ENCODE data around the gene IL12RB1. TPM values are rescaled to one million over a fixed set of nuclear protein-coding genes. Genes with fewer than 3 reads are reported as not detected.

Gene IL12RB1
- total and polyA plus RNA-seq, 3 donors from 2014 or later: 0.39 to 2.5 (median 1.8) TPM

GRCh38 chr19:18059297-18059696, 27.4 kb downstream of the IL12RB1 start:
- intact Hi-C loops (cut with DNase I; ENCODE audit: low total_unique reads): loop anchor here (2.0 kb wide), 1 partner anchor 52 kb away; no protein-coding TSS in a partner anchor
- H3K9me3 ChIP-seq: no peaks in the 10 kb centered on the region

GRCh38 chr19:18058208-18059009, 28.3 kb downstream of the IL12RB1 start:
- 3 to 4% methylated on average over 19 to 34 of the region's 34 CpGs for whole genome bisulfite sequencing, 2 donors

More at GRCh38 chr19:18059297-18059696, 27.4 kb downstream of the IL12RB1 start:
- WGBS, 2 donors: 69 to 70% methylated on average over 4 to 8 of the region's 8 CpGs
- TF ChIP-seq CTCF (IDR thresholded peaks at IDR 0.05): no peak
- TF ChIP-seq POLR2A (IDR thresholded peaks at IDR 0.05): no peak
- Histone ChIP-seq H3K36me3 (ENCODE audit: low read depth, missing control alignments) (no peaks in the 10 kb centered on the region), H3K4me1 (peaks cover 10% of the 10 kb centered on the region), H3K27me3 (no peaks in the 10 kb centered on the region), H3K4me3 (no peak overlapping the region), H3K27ac (no peak overlapping the region)
- DNase-seq: no peak

GRCh38 chr19:18057557-18057956, 29.2 kb downstream of the IL12RB1 start:
- no peaks in the 10 kb centered on the region for H3K27me3 ChIP-seq
- DNase-seq: peak; percentile 60
- H3K36me3 ChIP-seq (ENCODE audit: low read depth, missing control alignments): no peaks in the 10 kb centered on the region
- peak overlapping the region in 1 of 2 donors; percentile 70 for H3K27ac ChIP-seq
- intact Hi-C loops (cut with DNase I; ENCODE audit: low total_unique reads): no loop called here
- H3K9me3 ChIP-seq: no peaks in the 10 kb centered on the region
- peaks cover 10% of the 10 kb centered on the region for H3K4me1 ChIP-seq
- no peak for TF ChIP-seq CTCF (IDR thresholded peaks at IDR 0.05)
- no peak for TF ChIP-seq POLR2A (IDR thresholded peaks at IDR 0.05)
- no peak overlapping the region for H3K4me3 ChIP-seq
- WGBS, 2 donors: 51% methylated on average over 6 of the region's 6 CpGs; no CpG with 5 or more reads in 1 of the 2 donors

More at GRCh38 chr19:18058208-18059009, 28.3 kb downstream of the IL12RB1 start:
- intact Hi-C loops (cut with DNase I; ENCODE audit: low total_unique reads): loop anchor here (2.0 kb wide), 1 partner anchor 52 kb away; no protein-coding TSS in a partner anchor
- H3K27me3 ChIP-seq: no peaks in the 10 kb centered on the region
- TF ChIP-seq CTCF (IDR thresholded peaks at IDR 0.05) (peak; percentile 95 to 98 (median 96)), POLR2A (IDR thresholded peaks at IDR 0.05) (no peak)
- no peak overlapping the region for H3K4me3 ChIP-seq
- peak overlapping the region; percentile 3 to 70 for H3K27ac ChIP-seq
- peak; percentile 79 for DNase-seq
- peaks cover 10% of the 10 kb centered on the region for H3K4me1 ChIP-seq
- no peaks in the 10 kb centered on the region for H3K36me3 ChIP-seq (ENCODE audit: low read depth, missing control alignments)
- no peaks in the 10 kb centered on the region for H3K9me3 ChIP-seq

- intact Hi-C loops (cut with DNase I; ENCODE audit: low total_unique reads): no loop called here
- Histone ChIP-seq H3K9me3 (no peaks in the 10 kb centered on the region), H3K4me1 (peaks cover 14% of the 10 kb centered on the region), H3K36me3 (ENCODE audit: low read depth, missing control alignments) (no peaks in the 10 kb centered on the region), H3K27me3 (no peaks in the 10 kb centered on the region), H3K27ac (no peak overlapping the region), H3K4me3 (no peak overlapping the region)
- WGBS, 2 donors: 69 to 87% methylated on average over 5 of the region's 5 CpGs
- DNase-seq: no peak
- no peak for TF ChIP-seq POLR2A (IDR thresholded peaks at IDR 0.05)
- no peak for TF ChIP-seq CTCF (IDR thresholded peaks at IDR 0.05)
Measured at GRCh38 chr19:18055967-18056366, 30.8 kb downstream of the IL12RB1 start.
